ENCODE results near the gene SLC39A11.
"Not testable (repeated sequence)": the region's sequence is repeated elsewhere in the genome, so short reads cannot be mapped to it uniquely, and the experiment has no call there.

Gene SLC39A11

GRCh38 chr17:72640415-72641165, 451.9 kb downstream of the SLC39A11 start:
- H3K4me3 ChIP-seq (ENCODE audit: low read depth, low read length): no peak overlapping the region
- no peak for TF ChIP-seq CTCF (conservative IDR thresholded peaks at IDR 0.05; ENCODE audit: low read depth, low read length)
- no peak for DNase-seq (ENCODE audit: low read depth)

- no peak for DNase-seq (ENCODE audit: low read depth)
- no peak for TF ChIP-seq CTCF (conservative IDR thresholded peaks at IDR 0.05; ENCODE audit: low read depth, low read length)
Observed at GRCh38 chr17:72639711-72640110, 452.8 kb downstream of the SLC39A11 start.

GRCh38 chr17:72638932-72639331, 453.6 kb downstream of the SLC39A11 start:
- not testable (repeated sequence) for DNase-seq (ENCODE audit: low read depth); H3K4me3 ChIP-seq (ENCODE audit: low read depth, low read length)

More at GRCh38 chr17:72639711-72640110, 452.8 kb downstream of the SLC39A11 start:
- H3K4me3 ChIP-seq (ENCODE audit: low read depth, low read length): no peak overlapping the region

- no peak for TF ChIP-seq CTCF (conservative IDR thresholded peaks at IDR 0.05; ENCODE audit: low read depth, low read length)
- H3K4me3 ChIP-seq (ENCODE audit: low read depth, low read length): no peak overlapping the region
- DNase-seq (ENCODE audit: low read depth): no peak
Observed at GRCh38 chr17:72635034-72635635, 457.4 kb downstream of the SLC39A11 start.

- TF ChIP-seq CTCF (conservative IDR thresholded peaks at IDR 0.05; ENCODE audit: low read depth, low read length): no peak
- no peak overlapping the region for H3K4me3 ChIP-seq (ENCODE audit: low read depth, low read length)
- no peak for DNase-seq (ENCODE audit: low read depth)
Observed at GRCh38 chr17:72634621-72635020, 457.9 kb downstream of the SLC39A11 start.

GRCh38 chr17:72631949-72632684, 460.4 kb downstream of the SLC39A11 start:
- DNase-seq (ENCODE audit: low read depth): no peak
- no peak overlapping the region for H3K4me3 ChIP-seq (ENCODE audit: low read depth, low read length)
- no peak for TF ChIP-seq CTCF (conservative IDR thresholded peaks at IDR 0.05; ENCODE audit: low read depth, low read length)

GRCh38 chr17:72631568-72631948, 460.9 kb downstream of the SLC39A11 start:
- DNase-seq (ENCODE audit: low read depth): no peak
- no peak overlapping the region for H3K4me3 ChIP-seq (ENCODE audit: low read depth, low read length)
- no peak for TF ChIP-seq CTCF (conservative IDR thresholded peaks at IDR 0.05; ENCODE audit: low read depth, low read length)
